NOMO-1 (cell line): Measurements from ENCODE around the gene OAS2.

Source experiments
- DNase-seq, 2 experiments: peaks; one replicate each; lab custom pipeline; 2025; ENCODE audit not compliant: unreplicated experiment in 2 of 2; lab: John Stamatoyannopoulos, UW

Gene OAS2, protein sequence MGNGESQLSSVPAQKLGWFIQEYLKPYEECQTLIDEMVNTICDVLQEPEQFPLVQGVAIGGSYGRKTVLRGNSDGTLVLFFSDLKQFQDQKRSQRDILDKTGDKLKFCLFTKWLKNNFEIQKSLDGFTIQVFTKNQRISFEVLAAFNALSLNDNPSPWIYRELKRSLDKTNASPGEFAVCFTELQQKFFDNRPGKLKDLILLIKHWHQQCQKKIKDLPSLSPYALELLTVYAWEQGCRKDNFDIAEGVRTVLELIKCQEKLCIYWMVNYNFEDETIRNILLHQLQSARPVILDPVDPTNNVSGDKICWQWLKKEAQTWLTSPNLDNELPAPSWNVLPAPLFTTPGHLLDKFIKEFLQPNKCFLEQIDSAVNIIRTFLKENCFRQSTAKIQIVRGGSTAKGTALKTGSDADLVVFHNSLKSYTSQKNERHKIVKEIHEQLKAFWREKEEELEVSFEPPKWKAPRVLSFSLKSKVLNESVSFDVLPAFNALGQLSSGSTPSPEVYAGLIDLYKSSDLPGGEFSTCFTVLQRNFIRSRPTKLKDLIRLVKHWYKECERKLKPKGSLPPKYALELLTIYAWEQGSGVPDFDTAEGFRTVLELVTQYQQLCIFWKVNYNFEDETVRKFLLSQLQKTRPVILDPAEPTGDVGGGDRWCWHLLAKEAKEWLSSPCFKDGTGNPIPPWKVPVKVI

GRCh38 chr12:112978163-112979040, at the start of gene OAS2:
TSS of gene OAS2 (plus strand) at chr12:112978519. CDS start at chr12:112978609, 90 bp downstream.
- peak; percentile 90 to 95 for DNase-seq

GRCh38 chr12:112928978-112929377, 49.3 kb upstream of the OAS2 start:
- DNase-seq: no peak

GRCh38 chr12:112929715-112930114, 48.6 kb upstream of the OAS2 start:
- DNase-seq: no peak

- no peak for DNase-seq
Measured at GRCh38 chr12:112930350-112930749, 48.0 kb upstream of the OAS2 start.

GRCh38 chr12:112932485-112933128, 45.7 kb upstream of the OAS2 start:
- no peak for DNase-seq

GRCh38 chr12:112933129-112933505, 45.2 kb upstream of the OAS2 start:
- no peak for DNase-seq

GRCh38 chr12:112936264-112936663, 42.1 kb upstream of the OAS2 start:
- DNase-seq: no peak

DNA sequence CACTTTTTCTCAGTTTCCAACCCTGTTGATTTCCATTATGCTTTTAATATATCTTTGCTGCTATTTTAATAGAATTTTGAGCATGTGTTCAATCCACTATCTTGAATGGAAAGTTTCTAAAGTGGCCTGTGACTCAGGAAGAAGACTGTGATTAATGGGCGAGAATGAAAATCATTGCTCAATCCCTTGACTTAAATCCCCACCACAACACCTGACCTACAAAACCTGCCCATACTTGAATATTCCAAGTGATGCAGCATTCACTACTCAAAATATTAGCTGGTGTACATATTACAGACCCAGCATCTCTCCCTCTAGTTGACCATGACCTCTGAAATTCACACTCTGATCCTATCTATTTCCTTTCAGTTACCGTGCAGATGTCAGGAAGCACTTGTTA, 41.4 kb upstream of the OAS2 start:
- no peak for DNase-seq

DNA sequence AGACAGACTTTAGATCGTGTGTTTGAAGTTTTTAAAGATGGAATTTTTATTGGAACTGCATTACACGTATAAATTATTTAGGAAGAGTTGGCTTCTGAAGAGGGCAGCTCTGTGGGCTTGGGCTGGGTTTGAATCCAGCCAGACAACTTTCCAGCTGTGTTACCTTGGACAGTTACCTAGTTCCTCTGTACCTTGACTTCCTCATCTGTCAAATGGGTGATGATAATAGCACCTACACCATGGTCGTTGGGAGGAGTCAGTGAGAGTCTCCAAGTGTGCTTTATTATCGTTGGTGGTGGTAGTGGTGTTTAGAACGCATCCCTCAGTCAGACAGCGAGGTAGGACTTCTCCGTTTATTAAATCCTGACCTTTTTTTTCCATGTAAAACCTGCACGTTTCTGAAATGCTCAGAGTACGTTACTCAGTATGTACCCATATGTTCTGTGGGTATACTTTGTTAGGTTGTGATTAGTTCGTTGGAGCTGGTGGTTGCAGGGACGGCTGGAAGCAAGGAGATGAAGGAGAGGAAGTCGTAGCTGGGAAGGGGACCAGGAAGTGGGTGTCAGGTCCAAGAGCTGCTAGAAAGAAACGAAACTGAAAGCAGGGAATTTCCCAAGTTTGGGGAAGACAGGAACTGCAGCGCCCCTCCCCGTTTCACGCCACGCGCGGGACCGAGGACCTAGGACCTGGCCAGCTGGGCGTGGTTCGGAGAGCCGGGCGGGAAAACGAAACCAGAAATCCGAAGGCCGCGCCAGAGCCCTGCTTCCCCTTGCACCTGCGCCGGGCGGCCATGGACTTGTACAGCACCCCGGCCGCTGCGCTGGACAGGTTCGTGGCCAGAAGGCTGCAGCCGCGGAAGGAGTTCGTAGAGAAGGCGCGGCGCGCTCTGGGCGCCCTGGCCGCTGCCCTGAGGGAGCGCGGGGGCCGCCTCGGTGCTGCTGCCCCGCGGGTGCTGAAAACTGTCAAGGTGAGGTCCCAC, 40.3 kb upstream of the OAS2 start, which contains the start of gene OAS3:
Gene OAS3, plus strand, starts transcription at position 734 of the 979 bp plus-strand sequence. Its CDS starts 57 bp downstream, at position 791.
- peak; percentile 29 to 38 for DNase-seq

GRCh38 chr12:112938751-112939150, 39.6 kb upstream of the OAS2 start:
- DNase-seq: no peak

GRCh38 chr12:112939761-112940381, 38.4 kb upstream of the OAS2 start:
- DNase-seq: peak; percentile 37 to 72

DNA sequence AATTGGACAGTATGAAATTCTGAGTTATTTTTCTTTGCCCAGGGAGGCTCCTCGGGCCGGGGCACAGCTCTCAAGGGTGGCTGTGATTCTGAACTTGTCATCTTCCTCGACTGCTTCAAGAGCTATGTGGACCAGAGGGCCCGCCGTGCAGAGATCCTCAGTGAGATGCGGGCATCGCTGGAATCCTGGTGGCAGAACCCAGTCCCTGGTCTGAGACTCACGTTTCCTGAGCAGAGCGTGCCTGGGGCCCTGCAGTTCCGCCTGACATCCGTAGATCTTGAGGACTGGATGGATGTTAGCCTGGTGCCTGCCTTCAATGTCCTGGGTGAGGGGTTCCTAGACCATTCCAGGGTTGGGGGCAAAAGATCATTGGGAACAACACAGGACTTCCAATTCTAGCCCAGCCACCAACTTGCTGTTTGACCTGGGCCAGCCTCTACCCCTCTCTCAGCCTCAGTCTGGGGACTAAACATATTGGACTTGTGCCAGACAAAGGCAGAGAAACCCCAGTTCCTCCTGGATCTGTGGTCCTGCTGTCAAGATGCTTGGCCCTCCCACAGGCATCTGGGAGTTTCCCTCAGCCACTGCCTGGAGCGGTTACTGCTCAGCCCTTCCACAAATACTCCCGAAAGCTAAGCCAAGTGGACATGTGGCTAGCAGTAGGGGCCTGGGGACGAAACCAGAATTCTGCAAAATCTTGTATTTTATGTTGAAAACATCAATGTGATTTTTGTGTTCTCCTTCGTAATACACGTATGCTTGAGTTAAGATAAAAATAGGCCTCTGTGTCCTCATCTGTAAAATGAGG, 36.6 kb upstream of the OAS2 start:
- DNase-seq: no peak

- DNase-seq: no peak
Measured at GRCh38 chr12:112942572-112942971, 35.7 kb upstream of the OAS2 start.

DNA sequence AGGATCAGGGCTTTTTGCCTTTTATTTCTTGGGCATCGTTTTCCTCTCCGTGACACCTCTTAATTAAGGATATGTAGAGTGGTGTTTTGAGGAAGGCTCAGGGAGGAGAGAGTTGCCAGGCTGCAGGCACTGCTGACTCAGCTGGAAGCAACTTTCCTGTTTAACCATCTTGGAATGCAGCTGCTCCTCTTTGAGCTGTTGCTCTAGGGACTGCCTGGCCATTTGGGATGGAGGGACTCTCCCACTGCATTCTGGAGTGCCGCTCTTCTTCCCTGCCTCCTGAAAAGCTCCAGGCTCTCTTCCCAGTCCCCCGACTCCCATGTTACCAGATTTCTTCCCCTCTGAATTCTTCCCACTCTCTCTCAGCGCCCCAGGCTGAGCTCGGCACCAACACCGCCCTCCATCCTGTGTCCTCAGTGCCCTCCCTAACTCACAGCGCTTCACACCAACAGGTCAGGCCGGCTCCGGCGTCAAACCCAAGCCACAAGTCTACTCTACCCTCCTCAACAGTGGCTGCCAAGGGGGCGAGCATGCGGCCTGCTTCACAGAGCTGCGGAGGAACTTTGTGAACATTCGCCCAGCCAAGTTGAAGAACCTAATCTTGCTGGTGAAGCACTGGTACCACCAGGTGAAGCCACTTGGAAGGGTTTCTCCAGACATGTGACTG, 34.2 kb upstream of the OAS2 start:
- DNase-seq: no peak

DNA sequence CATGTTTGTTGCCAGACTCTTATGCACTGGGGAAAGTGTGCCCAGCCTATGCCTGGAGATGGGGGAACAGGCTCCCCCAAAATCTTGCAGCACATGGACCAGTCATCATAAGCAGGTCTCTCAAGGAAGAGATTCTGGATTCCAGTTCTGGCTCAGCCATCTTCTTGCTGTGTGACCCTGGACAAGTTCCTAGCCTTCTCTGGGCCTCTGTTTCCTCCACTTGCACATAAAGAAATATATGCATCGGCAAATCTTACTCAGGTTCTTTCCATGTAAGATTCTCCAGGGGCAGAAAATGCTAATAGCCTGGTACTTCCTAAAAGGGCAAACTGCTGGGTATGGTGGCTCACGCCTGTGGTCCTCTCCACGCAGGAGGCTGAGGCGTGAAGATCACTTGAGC, 32.8 kb upstream of the OAS2 start:
- DNase-seq: no peak

DNA sequence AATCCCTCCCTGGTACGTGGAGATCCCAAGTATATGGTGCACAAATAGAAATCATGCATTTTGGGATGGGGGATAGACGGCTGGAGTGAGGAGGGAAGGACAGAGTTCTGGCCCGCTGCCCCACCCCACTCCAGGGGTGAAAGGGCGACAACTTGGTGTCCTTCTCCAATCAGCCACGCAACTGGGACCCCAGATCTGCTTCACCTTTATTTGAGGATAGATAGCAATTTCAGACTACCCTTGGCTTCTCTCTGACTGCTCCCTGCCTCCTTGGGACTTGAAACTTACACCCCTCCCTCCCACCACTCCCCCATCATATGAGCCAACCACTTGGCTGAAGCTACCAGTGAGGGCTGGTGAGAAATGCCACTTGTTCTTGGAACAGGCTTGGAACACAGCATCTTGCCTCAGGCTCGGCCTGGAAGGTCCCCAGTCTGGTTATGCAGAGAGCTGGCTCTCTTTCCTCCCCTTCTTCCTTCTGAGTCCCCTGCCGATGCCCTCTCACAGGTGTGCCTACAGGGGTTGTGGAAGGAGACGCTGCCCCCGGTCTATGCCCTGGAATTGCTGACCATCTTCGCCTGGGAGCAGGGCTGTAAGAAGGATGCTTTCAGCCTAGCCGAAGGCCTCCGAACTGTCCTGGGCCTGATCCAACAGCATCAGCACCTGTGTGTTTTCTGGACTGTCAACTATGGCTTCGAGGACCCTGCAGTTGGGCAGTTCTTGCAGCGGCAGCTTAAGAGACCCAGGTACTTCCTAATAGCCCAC, 31.9 kb upstream of the OAS2 start:
- DNase-seq: no peak

DNA sequence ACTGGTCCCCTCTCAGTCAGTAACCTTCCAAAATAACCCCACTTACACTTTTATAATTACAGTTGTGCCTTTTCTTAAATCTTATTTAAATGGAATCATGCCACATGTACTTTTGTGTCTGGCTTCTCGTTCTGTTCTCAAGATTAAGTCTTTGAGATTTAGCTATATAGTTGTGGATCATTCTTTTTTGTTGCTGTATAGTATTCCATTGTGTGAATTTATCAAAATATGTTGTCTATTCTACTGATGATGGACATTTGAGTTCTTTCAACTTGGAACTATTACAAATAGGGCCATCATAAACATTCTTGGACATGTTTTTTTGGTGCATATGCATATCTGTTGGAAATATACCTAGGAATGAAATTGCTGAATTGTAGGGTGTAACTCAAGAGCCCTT, 31.0 kb upstream of the OAS2 start:
- DNase-seq: no peak
